Measurements from ENCODE around the gene CCN6. TPM values are rescaled to one million over a fixed set of nuclear protein-coding genes. Genes with fewer than 3 reads are reported as not detected.
"Not testable (repeated sequence)": the region's sequence is repeated elsewhere in the genome, so short reads cannot be mapped to it uniquely, and the experiment has no call there.

CCN6 gene
- total RNA-seq, 2 donors from 2014 or later: not detected

DNA sequence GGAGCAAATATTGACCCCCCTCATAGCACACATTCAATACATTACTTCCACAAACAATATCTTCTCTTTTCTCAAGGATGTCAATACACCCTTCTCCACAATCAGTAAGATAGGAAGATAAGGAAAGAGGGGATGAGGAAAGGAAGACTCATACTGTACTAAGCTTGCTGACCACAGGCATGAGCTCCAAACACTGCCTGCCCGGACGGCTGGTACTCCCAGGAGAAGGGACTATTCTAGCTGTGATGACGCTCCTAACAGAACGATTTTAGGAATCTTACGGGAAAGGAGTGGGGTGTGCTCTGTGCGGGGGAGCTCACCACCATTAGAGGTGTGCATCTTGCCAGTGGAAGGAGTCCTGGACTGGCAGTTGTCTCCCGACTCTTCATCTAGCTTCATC is 3.9 kb upstream of the CCN6 start:
- H3K9me3 Mint-ChIP-seq: peaks cover 12% of the 10 kb centered on the region
- no peaks in the 10 kb centered on the region for H3K36me3 ChIP-seq (ENCODE audit: control insufficient read depth, insufficient read depth, low read length)
- no peak overlapping the region for H3K27ac Mint-ChIP-seq
- no peak overlapping the region for H3K4me3 ChIP-seq (ENCODE audit: low read length)
- WGBS, 2 experiments (ENCODE audit: insufficient coverage in 1 of 2, insufficient read length in 1 of 2): 95 to 99% methylated on average over 7 of the region's 7 CpGs
- H3K4me1 ChIP-seq (ENCODE audit: control insufficient read depth, insufficient read depth, low read length): no peaks in the 10 kb centered on the region
- no peak for DNase-seq
- peaks cover 7% of the 10 kb centered on the region for H3K9me3 ChIP-seq (ENCODE audit: control insufficient read depth, low read length)
- no peak overlapping the region for H3K9ac ChIP-seq (ENCODE audit: extremely low read depth, low read length, poor library complexity, severe bottlenecking)
- no peaks in the 10 kb centered on the region for H3K36me3 Mint-ChIP-seq (ENCODE audit: low read depth)
- H3K27me3 Mint-ChIP-seq (ENCODE audit: insufficient read depth): no peaks in the 10 kb centered on the region
- H3K27me3 ChIP-seq (ENCODE audit: control insufficient read depth, insufficient read depth, low read length, poor library complexity, severe bottlenecking): peaks cover 6% of the 10 kb centered on the region
- no peak overlapping the region for H3K4me3 Mint-ChIP-seq
- H3K27ac ChIP-seq (ENCODE audit: low read depth, low read length): no peak overlapping the region
- TF ChIP-seq, protein P1, sequence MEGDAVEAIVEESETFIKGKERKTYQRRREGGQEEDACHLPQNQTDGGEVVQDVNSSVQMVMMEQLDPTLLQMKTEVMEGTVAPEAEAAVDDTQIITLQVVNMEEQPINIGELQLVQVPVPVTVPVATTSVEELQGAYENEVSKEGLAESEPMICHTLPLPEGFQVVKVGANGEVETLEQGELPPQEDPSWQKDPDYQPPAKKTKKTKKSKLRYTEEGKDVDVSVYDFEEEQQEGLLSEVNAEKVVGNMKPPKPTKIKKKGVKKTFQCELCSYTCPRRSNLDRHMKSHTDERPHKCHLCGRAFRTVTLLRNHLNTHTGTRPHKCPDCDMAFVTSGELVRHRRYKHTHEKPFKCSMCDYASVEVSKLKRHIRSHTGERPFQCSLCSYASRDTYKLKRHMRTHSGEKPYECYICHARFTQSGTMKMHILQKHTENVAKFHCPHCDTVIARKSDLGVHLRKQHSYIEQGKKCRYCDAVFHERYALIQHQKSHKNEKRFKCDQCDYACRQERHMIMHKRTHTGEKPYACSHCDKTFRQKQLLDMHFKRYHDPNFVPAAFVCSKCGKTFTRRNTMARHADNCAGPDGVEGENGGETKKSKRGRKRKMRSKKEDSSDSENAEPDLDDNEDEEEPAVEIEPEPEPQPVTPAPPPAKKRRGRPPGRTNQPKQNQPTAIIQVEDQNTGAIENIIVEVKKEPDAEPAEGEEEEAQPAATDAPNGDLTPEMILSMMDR (conservative IDR thresholded peaks at IDR 0.05): no peak
- H3K4me1 Mint-ChIP-seq: peaks cover 5% of the 10 kb centered on the region

DNA sequence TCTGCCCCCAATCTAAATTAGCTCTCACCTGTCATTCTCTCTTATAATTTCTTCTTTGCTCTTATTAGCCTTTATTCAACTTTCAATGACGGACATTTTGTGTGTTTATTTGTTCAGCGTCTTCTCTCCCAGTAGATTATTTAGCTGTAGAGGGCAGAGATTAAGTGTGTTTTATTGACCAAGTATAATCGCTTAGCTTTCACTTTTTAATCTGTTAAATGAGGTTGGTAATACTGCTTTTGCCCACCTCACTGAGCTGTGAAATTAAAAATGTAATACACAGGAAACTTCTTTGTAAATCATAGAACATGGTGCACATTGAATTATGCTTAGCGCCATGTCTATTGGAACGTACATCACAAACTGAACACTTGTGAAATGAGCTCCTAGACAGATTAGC is 3.5 kb upstream of the CCN6 start:
- peaks cover 7% of the 10 kb centered on the region for H3K9me3 ChIP-seq (ENCODE audit: control insufficient read depth, low read length)
- H3K27ac ChIP-seq (ENCODE audit: low read depth, low read length): no peak overlapping the region
- H3K27me3 Mint-ChIP-seq (ENCODE audit: insufficient read depth): no peaks in the 10 kb centered on the region
- H3K27ac Mint-ChIP-seq: no peak overlapping the region
- H3K4me3 ChIP-seq (ENCODE audit: low read length): no peak overlapping the region
- peaks cover 5% of the 10 kb centered on the region for H3K4me1 Mint-ChIP-seq
- TF ChIP-seq, protein P1 (conservative IDR thresholded peaks at IDR 0.05): no peak
- no peak overlapping the region for H3K4me3 Mint-ChIP-seq
- H3K36me3 Mint-ChIP-seq (ENCODE audit: low read depth): no peaks in the 10 kb centered on the region
- no peak for DNase-seq
- no peak overlapping the region for H3K9ac ChIP-seq (ENCODE audit: extremely low read depth, low read length, poor library complexity, severe bottlenecking)
- peaks cover 9% of the 10 kb centered on the region for H3K27me3 ChIP-seq (ENCODE audit: control insufficient read depth, insufficient read depth, low read length, poor library complexity, severe bottlenecking)
- WGBS, 2 experiments (ENCODE audit: insufficient coverage in 1 of 2, insufficient read length in 1 of 2): 94 to 100% methylated on average over 2 to 5 of the region's 5 CpGs
- H3K36me3 ChIP-seq (ENCODE audit: control insufficient read depth, insufficient read depth, low read length): no peaks in the 10 kb centered on the region
- peaks cover 12% of the 10 kb centered on the region for H3K9me3 Mint-ChIP-seq
- no peaks in the 10 kb centered on the region for H3K4me1 ChIP-seq (ENCODE audit: control insufficient read depth, insufficient read depth, low read length)

DNA sequence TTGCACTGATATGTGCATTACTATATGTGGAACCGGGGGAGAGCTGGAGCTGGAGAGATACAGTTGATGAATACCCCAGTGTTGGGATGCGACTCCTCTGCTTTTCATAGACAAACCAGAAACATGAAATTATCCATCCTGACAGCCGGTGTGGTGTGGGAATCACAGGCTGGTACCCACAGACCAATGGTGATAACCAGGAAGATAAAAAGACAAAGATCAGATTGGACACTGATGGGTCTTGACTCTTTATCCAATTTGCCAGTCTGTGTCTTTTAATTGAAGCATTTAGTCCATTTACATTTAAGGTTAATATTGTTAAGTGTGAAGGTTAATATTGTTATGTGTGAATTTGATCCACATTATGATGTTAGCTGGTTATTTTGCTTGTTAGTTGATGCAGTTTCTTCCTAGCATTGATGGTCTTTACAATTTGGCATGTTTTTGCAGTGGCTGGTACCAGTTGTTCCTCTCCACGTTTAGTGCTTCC is 2.6 kb upstream of the CCN6 start:
- 96 to 100% methylated on average over 1 to 4 of the region's 4 CpGs for WGBS, 2 experiments (ENCODE audit: insufficient coverage in 1 of 2, insufficient read length in 1 of 2)
- H3K9me3 Mint-ChIP-seq: peaks cover 12% of the 10 kb centered on the region

More for the DNA sequence above, 2.6 kb upstream of the CCN6 start:
- not testable (repeated sequence) for H3K4me3 ChIP-seq (ENCODE audit: low read length); H3K27ac ChIP-seq (ENCODE audit: low read depth, low read length); H3K36me3 Mint-ChIP-seq (ENCODE audit: low read depth); H3K4me3 Mint-ChIP-seq; H3K27ac Mint-ChIP-seq; H3K9ac ChIP-seq (ENCODE audit: extremely low read depth, low read length, poor library complexity, severe bottlenecking); H3K4me1 Mint-ChIP-seq; DNase-seq; H3K36me3 ChIP-seq (ENCODE audit: control insufficient read depth, insufficient read depth, low read length); H3K9me3 ChIP-seq (ENCODE audit: control insufficient read depth, low read length); H3K4me1 ChIP-seq (ENCODE audit: control insufficient read depth, insufficient read depth, low read length); H3K27me3 Mint-ChIP-seq (ENCODE audit: insufficient read depth)
- peaks cover 16% of the 10 kb centered on the region for H3K27me3 ChIP-seq (ENCODE audit: control insufficient read depth, insufficient read depth, low read length, poor library complexity, severe bottlenecking)

Data from endodermal cell (in vitro differentiated cells).